DND-41 (cell line): ENCODE data around the gene GALR3.

Experiments used
- CTCF ChIP-seq: IDR thresholded peaks from 2 replicates; pipeline ENCODE4 v1.5.1; 2012; ENCODE audit warnings: borderline replicate concordance, low read length, moderate library complexity, mild to moderate bottlenecking; ENCODE audit not compliant: poor library complexity, severe bottlenecking; ENCODE audit errors: extremely low read depth
- EZH2 ChIP-seq: IDR thresholded peaks from 3 replicates; pipeline ENCODE4 v1.6.1; 2012; ENCODE audit warnings: borderline replicate concordance, low read depth, mild to moderate bottlenecking, moderate library complexity, low read length, inconsistent platforms; ENCODE audit not compliant: severe bottlenecking

DNA sequence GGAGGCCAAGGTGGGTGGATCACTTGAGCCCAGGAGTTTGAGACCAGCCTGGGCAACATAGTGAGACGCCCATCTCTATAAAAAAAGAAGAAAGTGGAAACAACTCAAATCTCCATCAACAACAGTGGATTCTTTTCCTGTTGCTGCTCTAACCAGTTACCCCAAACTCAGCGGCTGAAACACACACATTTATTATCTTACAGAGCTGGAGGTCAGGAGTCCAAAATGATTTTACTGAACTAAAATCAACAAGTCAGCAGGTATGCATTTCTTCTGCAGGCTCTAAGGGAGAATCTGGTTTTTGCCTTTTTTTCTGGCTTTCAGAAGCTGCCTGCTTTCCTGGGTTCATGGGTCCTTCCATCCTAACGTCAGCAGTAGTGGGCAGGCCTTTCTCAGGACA lies 27.1 kb upstream of the GALR3 start:
- no peak for TF ChIP-seq CTCF
- no peak for TF ChIP-seq EZH2
